SU-DHL-6 (cell line): ENCODE measurements around the gene RAI14.

Experiments used
- H2AFZ ChIP-seq: fragments of 200-600 bp; sonication (generic); 2 replicates; pipeline ENCODE4 v1.6.1; 2014; ENCODE audit warnings: low read depth, mild to moderate bottlenecking, moderate library complexity, mixed read lengths, antibody characterized with exemption, low read length; ENCODE audit not compliant: severe bottlenecking
- H3F3A ChIP-seq: fragments of 200-600 bp; shearing (Covaris generic); 2 replicates; pipeline ENCODE4 v1.6.0; 2016; ENCODE audit warnings: antibody characterized with exemption, mild to moderate bottlenecking; ENCODE audit not compliant: insufficient read depth
- H3K27ac ChIP-seq: fragments of 200-600 bp; sonication (generic); 2 replicates; pipeline ENCODE4 v1.5.1; 2016; ENCODE audit warnings: low read depth, mild to moderate bottlenecking, low read length, moderate library complexity, mixed read lengths
- H3K27me3 ChIP-seq: fragments of 200-600 bp; sonication (generic), shearing (Covaris generic); 2 replicates; pipeline ENCODE4 v1.6.0; 2014; ENCODE audit warnings: mild to moderate bottlenecking, low read length
- H3K36me3 ChIP-seq: fragments of 200-600 bp; sonication (generic); 2 replicates; pipeline ENCODE4 v1.6.1; 2014; ENCODE audit warnings: mild to moderate bottlenecking, low read length, mixed read lengths
- H3K4me2 ChIP-seq: fragments of 300-600, 200-600 bp; shearing (Covaris generic), sonication (generic); 2 replicates; pipeline ENCODE4 v1.6.0; 2014; ENCODE audit warnings: low read length, low read depth, mild to moderate bottlenecking; ENCODE audit not compliant: poor library complexity, severe bottlenecking
- H3K4me3 ChIP-seq: fragments of 200-600 bp; sonication (generic); 2 replicates; pipeline ENCODE4 v1.5.1; 2014; ENCODE audit warnings: antibody characterized with exemption, low read length, mild to moderate bottlenecking, mixed read lengths; ENCODE audit not compliant: insufficient read depth, poor library complexity, severe bottlenecking
- H3K79me2 ChIP-seq: fragments of 200-600 bp; sonication (generic); 2 replicates; pipeline ENCODE4 v1.6.1; 2014; ENCODE audit warnings: mild to moderate bottlenecking, low read length, moderate library complexity; ENCODE audit not compliant: insufficient read depth
- H3K9ac ChIP-seq: fragments of 200-600 bp; sonication (generic); 2 replicates; pipeline ENCODE4 v1.7.0; 2014; ENCODE audit warnings: mild to moderate bottlenecking, low read length
- H3K9me2 ChIP-seq: fragments of 200-600 bp; sonication (generic); replicated peaks from 2 replicates; pipeline ENCODE4 v1.6.1; 2014; ENCODE audit warnings: low read length; ENCODE audit not compliant: insufficient read depth
- H3K9me3 ChIP-seq: fragments of 200-600 bp; sonication (generic); 2 replicates; pipeline ENCODE4 v1.6.1; 2014; ENCODE audit warnings: low read length, mixed read lengths; ENCODE audit not compliant: insufficient read depth
- H4K20me1 ChIP-seq: fragments of 200-600 bp; sonication (generic); 2 replicates; pipeline ENCODE4 v1.6.1; 2014; ENCODE audit warnings: low read depth, mild to moderate bottlenecking, antibody characterized with exemption, low read length, moderate library complexity, mixed read lengths
- CTCF ChIP-seq: fragments of 200-600 bp; sonication (generic); IDR thresholded peaks from one replicate; pipeline ENCODE4 v1.5.1; 2017; ENCODE audit warnings: antibody characterized with exemption, mild to moderate bottlenecking, low read length, moderate library complexity; ENCODE audit not compliant: insufficient read depth, poor library complexity, severe bottlenecking
- EZH2phosphoT487 ChIP-seq: fragments of 200-600 bp; sonication (generic), shearing (Covaris generic); conservative IDR thresholded peaks from 2 replicates; pipeline ENCODE4 v1.6.1; 2018; ENCODE audit warnings: mild to moderate bottlenecking, antibody characterized with exemption, low read length, moderate library complexity, mixed read lengths

RAI14 gene

GRCh38 chr5:34609951-34610441, 46.1 kb upstream of the RAI14 start:
- no peaks in the 10 kb centered on the region for H3K79me2 ChIP-seq
- H3K9me2 ChIP-seq, result no peaks in the 10 kb centered on the region
- H2AFZ ChIP-seq, result no peak overlapping the region
- H3K9me3 ChIP-seq, result no peaks in the 10 kb centered on the region
- 0 out of 2 replicates have a peak, but pooled peaks cover 3% of the 10 kb centered on the region for H3K27me3 ChIP-seq
- TF ChIP-seq EZH2phosphoT487 (no peak), CTCF (no peak)
- no peak overlapping the region for H3K9ac ChIP-seq
- H3K4me2 ChIP-seq, result no peak overlapping the region
- H3K27ac ChIP-seq, result no peak overlapping the region
- no peaks in the 10 kb centered on the region for H3K36me3 ChIP-seq
- H3K4me3 ChIP-seq, result no peak overlapping the region
- no peaks in the 10 kb centered on the region for H3F3A ChIP-seq
- no peaks in the 10 kb centered on the region for H4K20me1 ChIP-seq

DNA sequence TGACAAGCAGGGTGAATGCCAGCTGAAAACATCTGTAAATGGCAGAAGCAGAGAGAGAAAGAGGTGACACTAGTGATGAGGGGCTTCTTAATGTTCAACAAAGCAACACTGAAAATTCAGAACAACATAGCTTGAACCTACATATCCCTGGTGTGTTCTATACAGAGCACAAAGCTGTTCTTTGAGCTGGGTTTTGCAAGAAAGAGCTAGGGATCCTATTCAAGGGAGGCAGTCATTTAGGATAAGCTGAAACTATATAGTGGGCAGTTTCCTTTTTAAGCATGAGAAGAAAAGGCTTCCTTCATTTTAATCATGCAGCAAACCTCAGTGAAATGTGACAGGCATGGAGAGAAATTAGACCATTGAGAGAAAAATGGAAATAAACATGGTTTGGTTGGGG, 45.6 kb upstream of the RAI14 start:
- H2AFZ ChIP-seq, result no peak overlapping the region
- no peaks in the 10 kb centered on the region for H3K36me3 ChIP-seq
- no peaks in the 10 kb centered on the region for H3K9me2 ChIP-seq
- H3K79me2 ChIP-seq, result no peaks in the 10 kb centered on the region
- H3K4me3 ChIP-seq, result no peak overlapping the region
- H3K4me2 ChIP-seq, result no peak overlapping the region
- H4K20me1 ChIP-seq, result no peaks in the 10 kb centered on the region
- H3F3A ChIP-seq, result no peaks in the 10 kb centered on the region
- H3K9me3 ChIP-seq, result no peaks in the 10 kb centered on the region
- no peak overlapping the region for H3K9ac ChIP-seq
- H3K27ac ChIP-seq, result no peak overlapping the region
- H3K27me3 ChIP-seq, result 0 out of 2 replicates have a peak, but pooled peaks cover 3% of the 10 kb centered on the region
- TF ChIP-seq CTCF, result no peak
- TF ChIP-seq EZH2phosphoT487, result no peak

- H3K9ac ChIP-seq, result no peak overlapping the region
- H3K27me3 ChIP-seq, result 0 out of 2 replicates have a peak, but pooled peaks cover 3% of the 10 kb centered on the region
- no peak overlapping the region for H3K27ac ChIP-seq
- H3K9me3 ChIP-seq, result no peaks in the 10 kb centered on the region
- H2AFZ ChIP-seq, result no peak overlapping the region
- H3K9me2 ChIP-seq, result no peaks in the 10 kb centered on the region
- no peaks in the 10 kb centered on the region for H4K20me1 ChIP-seq
- H3K4me3 ChIP-seq, result no peak overlapping the region
- no peak overlapping the region for H3K4me2 ChIP-seq
- H3K79me2 ChIP-seq, result no peaks in the 10 kb centered on the region
- H3F3A ChIP-seq, result no peaks in the 10 kb centered on the region
- no peaks in the 10 kb centered on the region for H3K36me3 ChIP-seq
- no peak for TF ChIP-seq CTCF
- TF ChIP-seq EZH2phosphoT487, result no peak
These were observed 44.4 kb upstream of the RAI14 start for GRCh38 chr5:34611464-34612415.
